T-helper 2 cell treated with Interferon-gamma antibody and Interleukin-4, amounts not matched to agents 5 μg/mL and 100 μg/mL, for 36 hours (primary cell): ENCODE measurements around the gene PCBP3.

Source experiments
- DNase-seq: peaks from one replicate; pipeline ENCODE4 v3.0.0; 2021; ENCODE audit warnings: low spot score
- H3K27ac Mint-ChIP-seq: one replicate; pipeline ENCODE4 v1.8.0; 2021; ENCODE audit warnings: mild to moderate bottlenecking, mixed read lengths
- H3K27me3 Mint-ChIP-seq: one replicate; pipeline ENCODE4 v1.8.0; 2021; ENCODE audit warnings: low read depth, mixed read lengths
- H3K36me3 Mint-ChIP-seq: one replicate; pipeline ENCODE4 v1.8.0; 2021; ENCODE audit warnings: low read depth, mixed read lengths
- H3K4me1 Mint-ChIP-seq: one replicate; pipeline ENCODE4 v1.8.0; 2021; ENCODE audit warnings: low read depth, mixed read lengths
- H3K4me3 Mint-ChIP-seq: one replicate; pipeline ENCODE4 v1.8.0; 2022; ENCODE audit warnings: mild to moderate bottlenecking, moderate library complexity, mixed read lengths
- H3K9me3 Mint-ChIP-seq: one replicate; pipeline ENCODE4 v1.8.0; 2021; ENCODE audit warnings: mixed read lengths

Gene PCBP3

DNA sequence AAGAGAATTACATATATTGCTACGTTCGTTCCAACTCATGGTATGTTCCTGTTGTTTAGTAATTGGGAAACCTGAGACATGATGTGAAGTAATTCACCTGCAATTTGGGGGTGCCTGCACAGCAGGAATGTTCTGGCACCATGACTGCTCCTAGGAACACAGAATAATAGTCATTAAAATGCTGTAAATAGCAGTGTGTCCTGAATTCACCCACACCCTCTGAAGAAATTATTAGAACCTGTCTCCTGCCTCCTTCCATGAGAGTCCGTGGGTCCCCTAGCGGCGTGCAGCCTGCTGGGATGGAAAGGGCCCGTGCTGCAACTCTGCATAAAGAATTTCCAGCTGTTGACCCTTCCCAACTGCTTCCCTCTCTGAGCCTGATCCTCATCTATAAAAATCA lies 143.1 kb downstream of the PCBP3 start:
- Mint-ChIP-seq H3K4me1 (no peaks in the 10 kb centered on the region), H3K27ac (no peak overlapping the region), H3K27me3 (no peaks in the 10 kb centered on the region), H3K36me3 (no peaks in the 10 kb centered on the region), H3K9me3 (no peaks in the 10 kb centered on the region), H3K4me3 (no peak overlapping the region)
- DNase-seq: no peak

DNA sequence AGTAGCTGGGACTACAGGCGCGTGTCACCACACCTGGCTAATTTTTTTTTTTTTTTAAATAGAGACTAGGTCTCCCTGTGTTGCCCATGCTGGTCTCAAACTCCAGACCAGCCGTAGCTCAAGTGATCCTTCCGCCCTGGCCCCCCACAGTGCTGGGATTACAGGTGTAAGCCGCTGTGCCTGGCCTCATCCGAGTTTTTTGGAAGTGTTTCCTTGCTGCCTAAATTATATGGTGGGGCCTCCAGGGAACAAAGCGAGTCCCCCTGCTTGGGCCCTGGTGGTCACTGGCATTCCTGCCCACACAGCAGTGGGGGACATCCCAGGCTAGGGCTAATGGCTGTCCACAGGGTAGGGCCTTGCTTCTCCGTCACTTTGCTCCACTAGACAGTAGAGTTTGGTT lies 143.8 kb downstream of the PCBP3 start:
- Mint-ChIP-seq H3K27me3 (no peaks in the 10 kb centered on the region), H3K4me1 (no peaks in the 10 kb centered on the region), H3K4me3 (no peak overlapping the region), H3K27ac (no peak overlapping the region), H3K9me3 (no peaks in the 10 kb centered on the region), H3K36me3 (no peaks in the 10 kb centered on the region)
- no peak for DNase-seq

DNA sequence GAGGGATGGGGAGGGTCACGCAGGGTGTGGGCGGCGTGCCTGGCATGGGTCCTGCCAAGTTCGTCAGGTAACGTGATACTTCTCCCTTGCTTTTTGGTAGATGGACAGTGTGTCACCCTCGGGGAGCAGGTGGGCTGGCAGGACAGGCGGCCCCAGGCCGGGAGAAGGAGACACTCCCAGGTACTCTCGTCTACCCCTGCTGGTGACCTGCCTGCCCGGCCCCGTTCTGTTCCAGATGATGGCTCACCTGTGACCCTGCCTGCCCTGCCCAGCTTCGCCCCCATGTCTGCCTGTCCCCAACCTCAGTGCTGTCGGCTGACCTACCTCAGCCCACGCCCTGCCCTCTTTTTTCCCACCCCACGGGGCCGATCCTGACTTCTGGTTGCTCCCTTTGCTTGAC lies 144.7 kb downstream of the PCBP3 start:
- Mint-ChIP-seq H3K27ac (no peak overlapping the region), H3K4me3 (no peak overlapping the region), H3K4me1 (no peaks in the 10 kb centered on the region), H3K9me3 (no peaks in the 10 kb centered on the region), H3K36me3 (no peaks in the 10 kb centered on the region), H3K27me3 (no peaks in the 10 kb centered on the region)
- DNase-seq: no peak

DNA sequence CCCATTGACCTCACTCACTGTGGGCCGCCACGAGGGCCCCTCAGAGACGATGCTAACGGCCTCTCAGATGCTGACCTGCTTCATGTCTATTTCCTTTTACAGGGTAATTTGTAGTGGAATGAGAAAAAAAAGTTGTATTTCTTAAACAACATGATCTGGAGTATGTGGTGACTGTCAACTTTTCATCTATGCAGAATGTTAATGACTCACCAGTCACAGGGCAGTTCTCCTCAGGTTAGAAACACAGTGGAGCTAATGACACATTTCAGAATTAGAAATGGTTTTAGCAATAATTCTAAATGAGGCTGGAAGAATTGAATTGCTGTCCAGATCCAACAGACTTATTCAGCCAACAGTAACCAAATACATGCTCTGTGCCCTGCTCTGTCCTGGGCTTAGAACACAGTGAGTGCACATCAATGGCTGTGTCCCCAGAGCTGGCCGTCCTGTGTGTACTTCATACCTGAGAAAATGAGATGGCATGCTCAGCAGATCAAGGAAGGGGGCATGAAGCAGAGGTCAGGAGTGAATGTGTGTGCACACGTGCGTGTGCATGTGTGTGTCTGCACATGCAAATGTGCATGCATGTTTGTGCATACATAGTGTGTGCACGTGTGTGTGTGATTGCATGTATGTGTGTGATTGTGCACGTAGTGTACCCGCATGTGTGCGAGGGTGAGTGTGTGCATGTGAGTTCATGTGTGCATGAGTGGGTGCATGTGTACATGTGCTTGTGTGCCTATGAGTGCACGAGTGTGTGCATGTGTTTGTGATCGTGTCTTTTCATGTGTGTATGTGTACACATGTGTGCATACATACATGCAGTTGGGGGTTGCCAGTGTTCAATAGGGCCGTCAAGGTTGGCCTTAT lies 145.3 kb downstream of the PCBP3 start:
- Mint-ChIP-seq H3K9me3 (no peaks in the 10 kb centered on the region), H3K27ac (no peak overlapping the region), H3K4me3 (no peak overlapping the region), H3K36me3 (no peaks in the 10 kb centered on the region), H3K27me3 (no peaks in the 10 kb centered on the region), H3K4me1 (no peaks in the 10 kb centered on the region)
- DNase-seq: no peak

DNA sequence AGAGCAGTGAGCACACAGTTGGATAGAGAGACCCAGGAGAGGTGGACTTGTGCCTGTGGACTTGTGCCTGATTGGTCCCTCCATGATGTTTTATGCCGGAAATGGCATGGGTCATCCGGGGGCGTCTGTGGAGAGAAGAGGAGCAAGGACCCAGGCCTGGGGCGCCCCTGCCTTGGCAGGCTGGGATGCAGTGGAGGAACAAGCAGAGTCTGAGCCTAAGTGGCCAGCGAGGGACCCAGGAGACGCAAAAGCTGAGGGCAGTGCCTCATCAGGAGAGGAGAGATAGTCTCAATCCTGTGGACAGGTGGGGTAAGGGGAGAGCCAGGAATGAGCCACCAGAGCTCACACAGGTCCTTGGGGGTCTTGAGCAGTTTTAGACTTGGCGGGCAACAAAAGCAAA lies 146.9 kb downstream of the PCBP3 start:
- Mint-ChIP-seq H3K4me3 (no peak overlapping the region), H3K27me3 (no peaks in the 10 kb centered on the region), H3K36me3 (no peaks in the 10 kb centered on the region), H3K9me3 (no peaks in the 10 kb centered on the region), H3K27ac (no peak overlapping the region), H3K4me1 (no peaks in the 10 kb centered on the region)
- DNase-seq: no peak

DNA sequence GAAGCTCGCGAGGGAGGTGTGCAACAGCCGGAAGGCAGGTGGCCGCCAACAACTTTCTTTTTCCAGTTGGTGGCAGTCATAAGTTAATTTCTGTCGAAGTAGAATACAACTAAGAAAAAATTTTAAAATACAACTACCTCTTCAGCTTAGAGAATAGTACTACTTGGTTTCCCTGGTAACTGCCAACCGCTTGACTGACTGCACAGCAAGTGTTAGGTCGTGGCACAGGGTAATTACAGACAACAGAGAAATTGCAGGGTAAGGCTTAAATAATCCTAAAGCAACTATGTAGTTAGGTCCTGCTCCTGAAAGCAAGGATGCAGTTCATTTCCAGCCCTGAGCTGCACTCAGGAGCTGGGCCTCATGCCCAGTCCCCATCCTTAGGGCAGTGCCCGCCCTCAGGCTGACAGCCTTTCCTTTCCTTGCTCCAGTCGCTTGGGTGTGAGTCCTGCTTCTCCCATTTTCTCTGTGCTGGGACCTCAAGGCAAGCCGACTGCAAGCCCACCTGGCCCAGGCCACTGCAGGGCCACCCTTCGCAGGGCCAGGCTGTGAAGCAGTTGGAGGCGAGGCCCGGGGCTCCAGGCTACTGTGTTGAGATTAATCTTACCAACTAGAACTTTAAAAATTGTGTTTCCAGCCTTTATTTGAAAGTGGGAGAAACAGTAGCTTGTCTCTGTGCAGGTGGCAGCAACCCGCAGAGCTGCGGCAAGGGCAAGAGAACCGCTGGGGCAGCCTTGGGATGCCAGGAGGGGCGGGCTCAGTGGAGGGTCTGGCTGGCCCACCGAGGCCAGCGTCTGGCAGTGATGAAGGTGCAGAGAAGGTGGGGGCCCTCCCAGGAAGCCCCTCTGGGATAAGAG lies 148.3 kb downstream of the PCBP3 start:
- DNase-seq: no peak
- H3K9me3 Mint-ChIP-seq: no peaks in the 10 kb centered on the region
- no peak overlapping the region for H3K4me3 Mint-ChIP-seq
- no peak overlapping the region for H3K27ac Mint-ChIP-seq
- no peaks in the 10 kb centered on the region for H3K27me3 Mint-ChIP-seq
- H3K4me1 Mint-ChIP-seq: no peaks in the 10 kb centered on the region
- H3K36me3 Mint-ChIP-seq: no peaks in the 10 kb centered on the region

DNA sequence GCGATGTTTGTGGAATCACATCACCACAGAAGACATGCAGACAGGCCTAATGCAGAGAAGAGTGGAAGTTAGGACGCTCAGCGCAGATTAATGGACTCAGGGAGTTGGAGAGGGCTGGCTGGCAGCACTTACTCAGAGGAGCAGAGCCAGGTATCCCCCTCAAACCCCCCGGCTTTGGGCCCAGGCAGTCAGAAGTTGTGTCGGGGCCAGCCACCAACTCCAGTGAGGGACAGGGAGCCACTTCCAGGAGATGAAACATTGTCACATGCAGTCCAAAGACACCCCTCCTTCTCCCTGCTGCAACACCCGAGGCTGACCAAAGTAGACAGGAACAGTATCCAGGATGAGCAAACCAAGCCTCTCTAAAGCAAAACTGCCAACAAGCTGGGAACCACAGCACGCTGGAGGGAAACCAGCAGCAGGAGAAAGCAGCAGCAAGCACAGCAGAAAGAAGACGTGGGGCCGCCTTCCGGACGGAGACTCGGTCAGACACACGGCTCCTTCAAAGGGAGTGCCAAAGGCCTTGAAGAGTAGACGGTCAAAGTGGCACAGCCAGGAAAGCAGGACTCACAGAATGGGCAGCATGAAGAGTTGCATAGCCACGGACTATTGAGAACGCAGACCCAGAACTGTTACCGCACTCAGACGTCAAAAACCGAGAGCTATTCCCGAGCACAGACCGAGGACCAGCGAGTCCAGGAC lies 149.3 kb downstream of the PCBP3 start:
- no peaks in the 10 kb centered on the region for H3K4me1 Mint-ChIP-seq
- no peaks in the 10 kb centered on the region for H3K27me3 Mint-ChIP-seq
- no peaks in the 10 kb centered on the region for H3K9me3 Mint-ChIP-seq
- no peak for DNase-seq
- H3K4me3 Mint-ChIP-seq: no peak overlapping the region
- no peak overlapping the region for H3K27ac Mint-ChIP-seq
- H3K36me3 Mint-ChIP-seq: no peaks in the 10 kb centered on the region

DNA sequence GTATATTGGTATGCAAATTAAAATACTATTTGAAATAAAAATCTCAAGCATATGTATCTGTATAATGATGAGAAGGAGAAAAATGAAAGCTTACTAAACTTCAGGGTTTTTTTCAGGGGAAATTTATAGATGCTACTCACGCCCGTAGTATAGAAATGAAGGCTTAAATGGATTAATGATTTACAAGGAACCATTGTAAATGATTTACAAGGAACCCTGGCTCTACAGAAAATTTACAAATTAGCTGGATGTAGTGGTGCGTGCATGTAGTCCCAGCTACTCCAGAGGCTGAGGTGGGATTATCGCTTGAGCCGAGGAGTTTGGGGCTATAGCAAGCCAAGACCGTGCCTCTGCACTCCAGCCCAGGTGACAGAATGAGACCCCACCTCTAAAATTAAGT lies 150.5 kb downstream of the PCBP3 start:
- no peaks in the 10 kb centered on the region for H3K36me3 Mint-ChIP-seq

DNA sequence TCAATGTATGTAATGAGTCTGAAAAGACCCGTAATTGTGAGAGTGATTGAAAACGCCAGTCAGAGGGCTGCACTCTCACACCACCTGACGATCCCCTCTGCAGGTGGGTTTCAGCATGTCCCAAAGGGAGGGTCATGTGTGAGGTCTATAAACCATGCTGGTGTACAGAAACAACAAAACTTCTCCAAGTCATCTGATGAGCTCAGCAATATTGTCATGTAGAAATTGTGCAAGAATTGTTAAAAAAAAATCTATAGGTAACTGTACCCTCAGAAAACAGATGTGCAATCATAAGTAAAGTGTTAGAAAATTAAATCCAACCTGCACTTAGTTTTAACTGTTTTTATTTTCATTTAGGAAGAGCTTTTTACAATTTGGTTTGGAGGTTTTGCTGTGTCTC lies 152.5 kb downstream of the PCBP3 start:
- H3K9me3 Mint-ChIP-seq: no peaks in the 10 kb centered on the region

More for the DNA sequence above, 150.5 kb downstream of the PCBP3 start:
- no peak overlapping the region for H3K27ac Mint-ChIP-seq
- H3K27me3 Mint-ChIP-seq: no peaks in the 10 kb centered on the region
- no peak overlapping the region for H3K4me3 Mint-ChIP-seq
- no peak for DNase-seq
- H3K4me1 Mint-ChIP-seq: no peaks in the 10 kb centered on the region
- H3K9me3 Mint-ChIP-seq: no peaks in the 10 kb centered on the region

DNA sequence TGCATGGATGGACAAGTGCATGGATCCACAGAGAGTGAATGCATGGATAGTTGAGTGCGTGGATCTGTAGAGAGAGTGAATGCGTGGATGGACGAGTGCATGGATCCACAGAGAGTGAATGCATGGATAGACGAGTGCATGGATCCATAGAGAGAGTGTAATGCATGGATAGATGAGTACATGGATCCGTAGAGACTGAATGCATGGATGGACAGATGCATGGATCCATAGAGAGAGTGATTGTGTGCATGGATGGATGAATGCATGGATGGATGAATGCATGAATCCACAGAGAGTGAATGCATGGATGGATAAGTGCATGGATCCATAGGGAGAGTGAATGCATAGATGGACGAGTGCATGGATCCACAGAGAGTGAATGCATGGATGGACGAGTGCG lies 153.8 kb downstream of the PCBP3 start:
- no peak for DNase-seq
- no peak overlapping the region for H3K4me3 Mint-ChIP-seq

More for the DNA sequence above, 152.5 kb downstream of the PCBP3 start:
- Mint-ChIP-seq H3K4me1 (no peaks in the 10 kb centered on the region), H3K4me3 (no peak overlapping the region), H3K27me3 (no peaks in the 10 kb centered on the region), H3K36me3 (no peaks in the 10 kb centered on the region), H3K27ac (no peak overlapping the region)
- no peak for DNase-seq

DNA sequence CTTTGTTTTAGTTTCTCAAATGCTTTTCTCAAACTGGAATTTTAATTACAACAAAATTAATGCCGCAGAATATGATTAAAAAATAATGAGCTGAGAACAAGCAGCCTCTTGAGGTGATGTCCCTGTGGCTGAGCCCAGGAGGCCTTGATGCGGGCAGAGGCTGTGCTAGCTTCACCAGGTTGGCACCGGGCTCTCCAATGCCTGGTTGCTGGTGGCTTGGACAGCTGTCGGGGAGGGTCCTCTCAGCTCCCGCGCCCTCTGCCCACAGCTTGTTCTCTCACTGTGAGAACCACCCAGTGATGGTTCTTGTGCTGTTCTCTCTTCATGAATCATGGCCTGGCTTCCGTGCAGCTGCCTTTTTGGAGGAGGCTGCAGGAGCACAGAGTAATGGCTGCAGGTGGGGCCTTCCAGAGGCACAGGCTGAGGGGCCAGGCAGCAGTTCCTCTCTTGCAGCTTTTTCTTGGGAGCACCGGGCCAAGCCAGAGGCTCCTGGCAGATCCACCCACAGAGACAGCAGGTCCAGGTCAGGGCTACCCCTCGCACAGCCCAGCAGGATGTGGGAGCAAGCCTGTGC lies 156.3 kb downstream of the PCBP3 start:
- H3K4me1 Mint-ChIP-seq: peaks cover 1% of the 10 kb centered on the region
- no peaks in the 10 kb centered on the region for H3K9me3 Mint-ChIP-seq
- no peak for DNase-seq
- no peak overlapping the region for H3K27ac Mint-ChIP-seq
- H3K27me3 Mint-ChIP-seq: no peaks in the 10 kb centered on the region
- no peaks in the 10 kb centered on the region for H3K36me3 Mint-ChIP-seq
- H3K4me3 Mint-ChIP-seq: no peak overlapping the region

More for the DNA sequence above, 153.8 kb downstream of the PCBP3 start:
- no peaks in the 10 kb centered on the region for H3K9me3 Mint-ChIP-seq
- H3K4me1 Mint-ChIP-seq: no peaks in the 10 kb centered on the region
- H3K36me3 Mint-ChIP-seq: no peaks in the 10 kb centered on the region
- no peaks in the 10 kb centered on the region for H3K27me3 Mint-ChIP-seq
- H3K27ac Mint-ChIP-seq: no peak overlapping the region

DNA sequence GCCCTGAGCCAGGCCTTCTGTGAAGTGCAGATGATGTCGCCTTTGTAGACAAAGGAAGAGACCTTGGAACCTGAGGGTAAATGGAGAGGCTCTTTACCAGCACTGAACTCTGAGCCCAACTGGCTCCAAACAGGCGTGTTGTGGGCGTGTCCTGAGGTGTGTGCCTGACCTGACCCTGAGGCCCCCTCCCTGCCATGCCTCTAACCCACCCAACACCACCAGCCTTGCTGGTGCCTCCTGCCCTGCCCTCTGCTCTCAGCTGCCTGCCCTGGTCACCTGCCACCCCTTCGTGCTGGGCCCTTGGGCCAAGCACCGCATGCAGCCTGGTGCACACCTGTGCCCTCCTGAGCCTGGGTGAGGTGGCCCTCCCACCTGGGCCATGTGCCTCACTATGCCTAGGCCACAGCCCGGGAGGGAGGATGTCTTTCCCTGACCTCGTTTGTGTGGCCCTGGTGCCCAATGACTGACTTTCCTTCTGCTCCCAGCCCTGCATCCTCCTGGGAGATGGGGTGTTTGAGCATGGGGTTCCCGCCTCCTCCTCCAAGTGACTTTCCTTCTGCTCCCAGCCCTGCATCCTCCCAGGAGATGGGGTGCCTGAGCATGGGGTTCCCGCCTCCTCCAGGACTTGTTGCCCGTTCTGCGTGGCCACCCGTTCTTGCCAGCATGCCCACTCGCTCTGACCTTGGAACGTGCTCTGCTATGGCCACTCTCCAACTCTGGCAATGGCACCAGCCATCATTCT lies 157.0 kb downstream of the PCBP3 start:
- H3K4me3 Mint-ChIP-seq: no peak overlapping the region
- no peaks in the 10 kb centered on the region for H3K36me3 Mint-ChIP-seq
- H3K27me3 Mint-ChIP-seq: no peaks in the 10 kb centered on the region
- DNase-seq: no peak
- no peaks in the 10 kb centered on the region for H3K9me3 Mint-ChIP-seq
- no peak overlapping the region for H3K27ac Mint-ChIP-seq
- peaks cover 1% of the 10 kb centered on the region for H3K4me1 Mint-ChIP-seq
